GM19324 (cell line): Measurements from ENCODE around the gene SELENOP.

Experiments used
- ATAC-seq: cut with Tn5 transposase; IDR thresholded peaks from one replicate; pipeline ENCODE4 v1.9.1; 2021; ENCODE audit warnings: mild to moderate bottlenecking, moderate library complexity; ENCODE audit not compliant: unreplicated experiment, low FRiP score

SELENOP gene

DNA sequence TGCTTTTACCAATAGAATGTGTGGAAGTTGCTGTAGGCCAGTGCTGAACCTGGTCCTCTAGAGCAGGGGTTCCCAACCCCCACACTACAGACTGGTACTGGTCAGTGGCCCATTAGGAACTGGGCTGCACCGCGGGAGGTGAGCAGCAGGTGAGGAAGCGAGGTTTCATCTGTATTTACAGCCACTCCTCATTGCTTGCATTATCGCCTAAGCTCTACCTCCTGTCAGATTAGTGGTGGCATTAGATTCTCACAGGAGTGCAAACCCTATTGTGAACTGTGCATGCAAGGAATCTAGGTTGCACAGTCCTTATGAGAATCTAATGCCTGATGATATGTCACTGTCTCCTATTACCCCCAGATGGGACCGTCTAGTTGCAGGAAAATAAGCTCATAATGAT is 61.2 kb downstream of the SELENOP start:
- ATAC-seq, result no peak
